Esophagus muscularis mucosa (tissue), 4 donors: Measurements from ENCODE around the gene CAP2. TPM values are rescaled to one million over a fixed set of nuclear protein-coding genes. Genes with fewer than 3 reads are reported as not detected.

Source experiments
- DNase-seq: peaks from one replicate; pipeline ENCODE4 v3.0.0-alpha.2; 2017; ENCODE audit errors: extremely low spot score
- H3K27ac ChIP-seq, 4 donors: fragments of 200-600 bp; sonication (generic); replicated peaks in 1 of 4; 1 replicate in 3 of 4; 2 replicates in 1 of 4; pipeline ENCODE4 v1.5.1; 2016 to 2019; ENCODE audit warnings: mild to moderate bottlenecking in 1 of 4
- H3K27me3 ChIP-seq, 4 donors: fragments of 200-600 bp; sonication (generic); one replicate each; pipeline versions ENCODE4 v1.5.1 to v1.6.0; 2016 to 2019
- H3K36me3 ChIP-seq, 4 donors: fragments of 200-600 bp; sonication (generic); one replicate each; pipeline ENCODE4 v1.5.1; 2016 to 2019
- H3K4me1 ChIP-seq, 4 donors: fragments of 200-600 bp; sonication (generic); one replicate each; pipeline ENCODE4 v1.5.1; 2016 to 2019
- H3K4me3 ChIP-seq, 4 donors: fragments of 200-600 bp; sonication (generic); 1 replicate in 2 of 4; 2 replicates in 2 of 4; pipeline ENCODE4 v1.5.1; 2016 to 2019; ENCODE audit warnings: mild to moderate bottlenecking in 4 of 4, moderate library complexity in 1 of 4
- H3K9me3 ChIP-seq, 4 donors: fragments of 200-600 bp; sonication (generic); 1 replicate in 3 of 4; 2 replicates in 1 of 4; pipeline ENCODE4 v1.5.1; 2016 to 2019
- CTCF ChIP-seq, 3 experiments: fragments of 200-600 bp in 2 of 3; fragments of 450-650 bp in 1 of 3; sonication (generic) in 2 of 3; IDR thresholded peaks; one replicate each; pipeline ENCODE4 v1.5.1; 2017 to 2019; ENCODE audit warnings: antibody characterized with exemption in 3 of 3, mild to moderate bottlenecking in 2 of 3, moderate library complexity in 1 of 3
- EP300 ChIP-seq: sonication (generic); formaldehyde crosslinking; IDR thresholded peaks from one replicate; pipeline ENCODE4 v1.6.1; 2017; ENCODE audit warnings: antibody characterized with exemption
- POLR2A ChIP-seq: fragments of 450-650 bp; IDR thresholded peaks from one replicate; pipeline ENCODE4 v1.6.1; 2017; ENCODE audit warnings: antibody characterized with exemption, moderate library complexity, mild to moderate bottlenecking, low read depth
- POLR2AphosphoS5 ChIP-seq, 2 donors: sonication (generic); formaldehyde crosslinking; IDR thresholded peaks; one replicate each; pipeline ENCODE4 v1.6.1; 2017; ENCODE audit warnings: antibody characterized with exemption in 2 of 2
- WGBS: methylation state at CpG from one replicate; pipeline ENCODE4 v1.1.5; 2018; 5-methylcytosine and 5-hydroxymethylcytosine counted together
- intact Hi-C: fragments of 100-400 bp; cut with DNase I; formaldehyde crosslinking; loops from one replicate; pipeline ENCODE4 v1.15.1; 2023
- total RNA-seq, 4 donors: library from RNA; depleted of rRNA; stranded (reverse); fragments of >200 nt; gene quantifications; one replicate each; pipeline versions ENCODE4 v1.1.0 to v1.2.1, GENCODE V29; 2016

CAP2 gene
- total RNA-seq, 4 donors from 2014 or later: 38.3 to 55.6 (median 55.1) TPM

GRCh38 chr6:17483391-17484016 lies 90.1 kb downstream of the CAP2 start:
- Histone ChIP-seq H3K9me3 (no peaks in the 10 kb centered on the region), H3K27ac (no peak overlapping the region), H3K27me3 (no peaks in the 10 kb centered on the region), H3K4me3 (no peak overlapping the region), H3K36me3 (peaks cover 0 to 3% (median 0%) of the 10 kb centered on the region in 4 donors), H3K4me1 (peaks cover 7 to 21% (median 12%) of the 10 kb centered on the region in 4 donors)
- TF ChIP-seq CTCF (IDR thresholded peaks at IDR 0.05) (no peak), EP300 (no peak), POLR2A (no peak), POLR2AphosphoS5 (IDR thresholded peaks at IDR 0.05) (no peak)
- DNase-seq: peak; percentile 74
- intact Hi-C loops: no loop called here
- WGBS: 88% methylated on average over 11 of the region's 11 CpGs

DNA sequence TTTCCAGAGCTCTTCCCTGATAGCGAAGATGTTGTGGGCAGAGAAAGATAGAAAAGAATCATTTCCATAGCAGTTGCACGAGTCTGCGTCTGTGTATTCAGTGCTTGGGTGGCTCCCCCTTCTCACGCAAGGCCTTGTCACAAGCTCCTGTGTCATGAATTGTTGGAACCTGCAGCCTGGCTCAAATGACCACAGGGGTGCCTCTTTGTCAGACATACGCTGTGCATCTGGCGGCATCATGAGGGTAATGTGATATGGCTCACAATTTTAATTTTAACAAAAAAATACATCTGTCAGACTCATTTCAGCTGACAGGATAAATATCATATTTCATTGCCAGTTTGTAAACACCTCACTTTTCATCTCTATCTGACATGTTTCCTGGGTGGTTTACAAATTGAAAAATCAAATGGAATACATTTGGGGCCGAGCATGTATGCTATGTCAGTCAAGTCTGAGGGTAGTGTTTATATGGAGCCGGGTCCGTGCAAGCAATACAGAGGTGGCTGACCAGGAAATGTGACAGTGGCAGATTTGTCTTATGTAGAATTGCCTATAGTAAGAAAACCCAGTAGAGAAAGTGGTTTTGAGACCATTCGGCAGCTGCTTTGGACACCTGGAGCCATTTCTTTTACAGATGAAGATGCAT lies 90.9 kb downstream of the CAP2 start:
- intact Hi-C loops: no loop called here
- TF ChIP-seq CTCF (IDR thresholded peaks at IDR 0.05) (no peak), EP300 (no peak), POLR2A (no peak), POLR2AphosphoS5 (IDR thresholded peaks at IDR 0.05) (no peak)
- no peak overlapping the region for H3K27ac ChIP-seq
- no peaks in the 10 kb centered on the region for H3K27me3 ChIP-seq
- WGBS: 93% methylated on average over 10 of the region's 10 CpGs
- no peak overlapping the region for H3K4me3 ChIP-seq
- no peaks in the 10 kb centered on the region for H3K9me3 ChIP-seq
- peak; percentile 21 for DNase-seq
- H3K4me1 ChIP-seq: peaks cover 0 to 13% (median 8%) of the 10 kb centered on the region in 4 donors
- peaks cover 0 to 3% (median 0%) of the 10 kb centered on the region in 4 donors for H3K36me3 ChIP-seq

DNA sequence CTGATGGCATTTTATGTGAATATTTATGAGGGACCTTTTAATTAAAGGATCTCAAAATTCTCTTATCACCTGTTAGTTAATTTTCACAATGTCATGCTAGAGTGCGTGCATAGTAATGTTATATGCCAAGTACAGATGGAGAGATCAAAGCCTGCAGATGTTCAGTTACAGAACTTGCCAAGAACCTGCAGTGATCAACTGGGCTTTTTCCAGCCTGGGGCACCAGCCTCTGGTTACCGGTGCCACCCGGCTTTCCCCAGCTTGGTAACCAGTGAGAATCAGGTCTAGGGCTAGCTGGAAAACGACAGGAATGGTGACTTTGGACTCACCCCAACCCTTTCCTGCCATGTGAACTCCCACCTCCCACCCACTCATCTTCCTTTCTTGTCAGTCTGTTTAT lies 91.8 kb downstream of the CAP2 start:
- TF ChIP-seq POLR2A (no peak), EP300 (no peak), CTCF (IDR thresholded peaks at IDR 0.05) (no peak), POLR2AphosphoS5 (IDR thresholded peaks at IDR 0.05) (no peak)
- H3K4me3 ChIP-seq: no peak overlapping the region
- peaks cover under 1 to 13% (median 8%) of the 10 kb centered on the region in 4 donors for H3K4me1 ChIP-seq
- WGBS: 71% methylated on average over 4 of the region's 4 CpGs
- no peaks in the 10 kb centered on the region for H3K27me3 ChIP-seq
- peaks cover 0 to 3% (median 0%) of the 10 kb centered on the region in 4 donors for H3K36me3 ChIP-seq
- peak; percentile 45 for DNase-seq
- H3K9me3 ChIP-seq: no peaks in the 10 kb centered on the region
- intact Hi-C loops: no loop called here
- no peak overlapping the region for H3K27ac ChIP-seq

DNA sequence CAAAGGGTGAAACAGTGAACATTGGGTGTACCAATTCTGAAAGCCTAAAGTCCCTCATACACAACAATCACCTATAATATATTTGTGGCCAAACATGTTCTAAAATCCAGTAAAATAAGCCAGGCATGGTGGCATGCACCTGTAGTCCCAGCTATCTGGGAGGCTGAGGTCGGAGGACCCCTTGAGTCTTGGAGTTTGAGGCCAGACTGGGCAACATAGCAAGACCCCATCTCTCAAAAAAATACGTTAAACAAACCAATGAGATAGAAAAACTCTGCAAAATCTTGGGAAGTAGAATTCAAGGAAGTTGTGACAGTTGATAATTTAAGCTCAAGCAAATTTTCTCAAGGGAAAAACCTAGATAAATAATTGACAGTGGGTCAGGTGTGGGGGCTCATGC lies 92.6 kb downstream of the CAP2 start:
- peaks cover 8 to 19% (median 12%) of the 10 kb centered on the region in 4 donors for H3K4me1 ChIP-seq
- WGBS: 96% methylated on average over 2 of the region's 2 CpGs
- no peak overlapping the region for H3K27ac ChIP-seq
- H3K27me3 ChIP-seq: no peaks in the 10 kb centered on the region
- peaks cover 0 to 3% (median 0%) of the 10 kb centered on the region in 4 donors for H3K36me3 ChIP-seq
- intact Hi-C loops: no loop called here
- H3K4me3 ChIP-seq: no peak overlapping the region
- no peaks in the 10 kb centered on the region for H3K9me3 ChIP-seq
- DNase-seq: no peak
- TF ChIP-seq POLR2AphosphoS5 (IDR thresholded peaks at IDR 0.05) (no peak), POLR2A (no peak), EP300 (no peak), CTCF (IDR thresholded peaks at IDR 0.05) (no peak)
